Natural killer cell (primary cell): Measurements from ENCODE around the gene MYCBP2. TPM values are rescaled to one million over a fixed set of nuclear protein-coding genes. Genes with fewer than 3 reads are reported as not detected.

Experiments
- ATAC-seq, 3 donors: fragments of 150-1000 bp in 2 of 3; fragments of 200-7000 bp in 1 of 3; cut with Tn5 transposase; 1 replicate in 1 of 3; 2 replicates in 2 of 3; pipeline ENCODE4 v1.10.0; 2021; ENCODE audit warnings: mild to moderate bottlenecking in 2 of 3, moderate library complexity in 2 of 3
- DNase-seq, 2 donors: peaks; one replicate each; pipeline versions ENCODE4 v3.0.0 to v3.0.0-alpha.2; 2013 to 2021; ENCODE audit warnings: mixed read lengths in 1 of 2
- H3K27ac ChIP-seq: one replicate; pipeline ENCODE4 v1.5.1; 2013; ENCODE audit warnings: mild to moderate bottlenecking, low read length
- H3K27me3 ChIP-seq: one replicate; pipeline ENCODE4 v1.6.1; 2013; ENCODE audit warnings: low read length; ENCODE audit not compliant: control insufficient read depth, insufficient read depth
- H3K36me3 ChIP-seq: one replicate; pipeline ENCODE4 v1.6.1; 2013; ENCODE audit warnings: low read length; ENCODE audit not compliant: control insufficient read depth, insufficient read depth
- H3K4me1 ChIP-seq: one replicate; pipeline ENCODE4 v1.6.1; 2013; ENCODE audit warnings: low read length; ENCODE audit not compliant: control insufficient read depth, insufficient read depth
- H3K4me3 ChIP-seq: one replicate; pipeline ENCODE4 v1.5.1; 2013; ENCODE audit warnings: low read length
- H3K9me3 ChIP-seq: one replicate; pipeline ENCODE4 v1.6.1; 2013; ENCODE audit warnings: low read length; ENCODE audit not compliant: control insufficient read depth, insufficient read depth
- H3K27ac Mint-ChIP-seq, 2 donors: one replicate each; pipeline ENCODE4 v1.8.0; 2022; ENCODE audit warnings: mild to moderate bottlenecking in 2 of 2, mixed read lengths in 2 of 2, moderate library complexity in 1 of 2
- H3K27me3 Mint-ChIP-seq, 2 donors: one replicate each; pipeline ENCODE4 v1.8.0; 2022; ENCODE audit warnings: low read depth in 2 of 2, mixed read lengths in 2 of 2
- H3K36me3 Mint-ChIP-seq: one replicate; pipeline ENCODE4 v1.8.0; 2022; ENCODE audit warnings: mixed read lengths
- H3K4me1 Mint-ChIP-seq, 2 donors: one replicate each; pipeline ENCODE4 v1.8.0; 2022; ENCODE audit warnings: mixed read lengths in 2 of 2
- H3K4me3 Mint-ChIP-seq: one replicate; pipeline ENCODE4 v1.8.0; 2022; ENCODE audit warnings: mild to moderate bottlenecking, moderate library complexity, mixed read lengths
- H3K9me3 Mint-ChIP-seq, 2 donors: one replicate each; pipeline ENCODE4 v1.8.0; 2022; ENCODE audit warnings: mixed read lengths in 2 of 2
- CTCF ChIP-seq: fragments of 200-600 bp; IDR thresholded peaks from one replicate; pipeline ENCODE4 v1.8.0; 2022; ENCODE audit warnings: antibody characterized with exemption
- WGBS: methylation state at CpG from one replicate; pipeline ENCODE4 v1.1.7; 2013; ENCODE audit warnings: missing lambda C conversion rate; ENCODE audit not compliant: insufficient coverage; 5-methylcytosine and 5-hydroxymethylcytosine counted together
- intact Hi-C: fragments of 100-400 bp; cut with micrococcal nuclease; formaldehyde crosslinking; loops from one replicate; pipeline ENCODE4 v1.14.2; 2022
- total RNA-seq, 4 donors: library from RNA; stranded (reverse); fragments of 120-200 nt in 1 of 4; gene quantifications; one replicate each; pipeline versions ENCODE4 v1.2.3 to v1.2.4, GENCODE V29; 2013 to 2022

The MYCBP2 gene
- total RNA-seq, 3 donors from 2014 or later (not counting 1 experiment from before 2014, with no cell fraction given), result 119 to 155 (median 147) TPM

GRCh38 chr13:77196052-77196618 is 130.8 kb downstream of the MYCBP2 start:
- 96% methylated on average over 4 of the region's 4 CpGs for WGBS
- Mint-ChIP-seq H3K27me3 (no peaks in the 10 kb centered on the region), H3K4me3 (no peak overlapping the region)

GRCh38 chr13:77190349-77190958 is 136.4 kb downstream of the MYCBP2 start:
- Mint-ChIP-seq H3K36me3 (peaks cover 8% of the 10 kb centered on the region), H3K27ac (no peak overlapping the region), H3K9me3 (no peaks in the 10 kb centered on the region), H3K27me3 (no peaks in the 10 kb centered on the region), H3K4me1 (no peaks in the 10 kb centered on the region), H3K4me3 (no peak overlapping the region)
- Histone ChIP-seq H3K27me3 (no peaks in the 10 kb centered on the region), H3K4me1 (no peaks in the 10 kb centered on the region), H3K4me3 (no peak overlapping the region), H3K36me3 (peaks cover 66% of the 10 kb centered on the region), H3K27ac (no peak overlapping the region), H3K9me3 (no peaks in the 10 kb centered on the region)
- no peak for TF ChIP-seq CTCF
- intact Hi-C loops, result no loop called here
- WGBS, result no CpG with 5 or more reads among the region's 1 CpG
- no peak for DNase-seq
- ATAC-seq, result no peak

More at GRCh38 chr13:77196052-77196618, 130.8 kb downstream of the MYCBP2 start:
- Histone ChIP-seq H3K9me3 (no peaks in the 10 kb centered on the region), H3K27ac (no peak overlapping the region), H3K4me1 (no peaks in the 10 kb centered on the region), H3K4me3 (no peak overlapping the region), H3K27me3 (no peaks in the 10 kb centered on the region), H3K36me3 (peaks cover 49% of the 10 kb centered on the region)
- Mint-ChIP-seq H3K4me1 (no peaks in the 10 kb centered on the region), H3K36me3 (no peaks in the 10 kb centered on the region), H3K27ac (no peak overlapping the region), H3K9me3 (no peaks in the 10 kb centered on the region)
- ATAC-seq (no peak), DNase-seq (no peak)
- intact Hi-C loops, result no loop called here
- TF ChIP-seq CTCF, result no peak

GRCh38 chr13:77185721-77186120 is 141.2 kb downstream of the MYCBP2 start:
- Mint-ChIP-seq H3K9me3 (no peaks in the 10 kb centered on the region), H3K4me1 (peaks cover 5% of the 10 kb centered on the region in 2 donors), H3K27ac (peak overlapping the region in 1 of 2 donors; percentile 24), H3K36me3 (peaks cover 14% of the 10 kb centered on the region), H3K27me3 (no peaks in the 10 kb centered on the region), H3K4me3 (no peak overlapping the region)
- H3K4me1 ChIP-seq, result no peaks in the 10 kb centered on the region
- no peak overlapping the region for H3K4me3 ChIP-seq
- H3K27me3 ChIP-seq, result no peaks in the 10 kb centered on the region
- peaks cover 66% of the 10 kb centered on the region for H3K36me3 ChIP-seq
- intact Hi-C loops, result loop anchor here (10.0 kb wide), 1 partner anchor 289 kb away; no protein-coding TSS in a partner anchor
- no peaks in the 10 kb centered on the region for H3K9me3 ChIP-seq
- TF ChIP-seq CTCF, result no peak
- DNase-seq, result no peak
- no peak for ATAC-seq
- H3K27ac ChIP-seq, result no peak overlapping the region
- 94% methylated on average over 2 of the region's 3 CpGs for WGBS
